GM19468 (cell line): Measurements from ENCODE around the gene OMG.
"Not testable (repeated sequence)": the region's sequence is repeated elsewhere in the genome, so short reads cannot be mapped to it uniquely, and the experiment has no call there.

Experiments
- ATAC-seq: cut with Tn5 transposase; IDR thresholded peaks from one replicate; pipeline ENCODE4 v1.9.1; 2021; ENCODE audit warnings: mild to moderate bottlenecking, moderate library complexity, moderate number of reproducible peaks; ENCODE audit not compliant: unreplicated experiment; ENCODE audit errors: extremely low read depth

Gene OMG

GRCh38 chr17:31308372-31309334, 11.6 kb upstream of the OMG start:
- ATAC-seq: no peak

GRCh38 chr17:31307640-31308039, 10.6 kb upstream of the OMG start:
- ATAC-seq: no peak

GRCh38 chr17:31299624-31300023, 2.6 kb upstream of the OMG start:
- no peak for ATAC-seq

- no peak for ATAC-seq
Observed at GRCh38 chr17:31296142-31296541, 897 bp downstream of the OMG start.

GRCh38 chr17:31295489-31295871, 1.6 kb downstream of the OMG start:
- ATAC-seq: no peak

GRCh38 chr17:31294820-31295488, 2.1 kb downstream of the OMG start:
- ATAC-seq: no peak

GRCh38 chr17:31294231-31294630, 2.8 kb downstream of the OMG start:
- no peak for ATAC-seq

GRCh38 chr17:31293581-31293980, 3.5 kb downstream of the OMG start:
- ATAC-seq: no peak

- ATAC-seq: no peak
Observed at GRCh38 chr17:31291820-31292219, 5.2 kb downstream of the OMG start.

- ATAC-seq: no peak
Observed at GRCh38 chr17:31289790-31290189, 7.2 kb downstream of the OMG start.

- ATAC-seq: not testable (repeated sequence)
Observed at GRCh38 chr17:31287932-31288331, 9.1 kb downstream of the OMG start.

GRCh38 chr17:31286587-31286986, 10.5 kb downstream of the OMG start:
- no peak for ATAC-seq

GRCh38 chr17:31283841-31284240, 13.2 kb downstream of the OMG start:
- ATAC-seq: no peak

- no peak for ATAC-seq
Observed at GRCh38 chr17:31281061-31281460, 16.0 kb downstream of the OMG start.

- ATAC-seq: no peak
Observed at GRCh38 chr17:31279401-31279800, 17.6 kb downstream of the OMG start.

- no peak for ATAC-seq
Observed at GRCh38 chr17:31275116-31275515, 21.9 kb downstream of the OMG start.

GRCh38 chr17:31274252-31274651, 22.8 kb downstream of the OMG start:
- ATAC-seq: no peak

- ATAC-seq: no peak
Observed at GRCh38 chr17:31273516-31273915, 23.5 kb downstream of the OMG start.

GRCh38 chr17:31272803-31273202, 24.2 kb downstream of the OMG start:
- ATAC-seq: no peak

GRCh38 chr17:31272236-31272635, 24.8 kb downstream of the OMG start:
- ATAC-seq: no peak

GRCh38 chr17:31269578-31269983, 27.5 kb downstream of the OMG start:
- ATAC-seq: no peak
